Placental epithelial cell (primary cell): ENCODE results near the gene TRIAP1. TPM values are rescaled to one million over a fixed set of nuclear protein-coding genes. Genes with fewer than 3 reads are reported as not detected.

Experiments
- total RNA-seq: library from RNA; depleted of rRNA; stranded (reverse); fragments of >200 nt; gene quantifications from 2 replicates; pipeline ENCODE4 v1.2.3, GENCODE V29; 2012

The TRIAP1 gene
- total RNA-seq: 15.3 and 33.8 TPM in 2 replicates

GRCh38 chr12:120445911-120446843 lies at the start of gene TRIAP1, which contains the start of gene GATC:
TRIAP1 (minus strand) TSS chr12:120446384; CDS start chr12:120446372, 12 bp downstream.
GATC (plus strand) TSS chr12:120446444; CDS start chr12:120446481, 37 bp downstream.

GRCh38 chr12:120469450-120470149 lies 23.4 kb upstream of the TRIAP1 start, which contains the start of gene SRSF9:
SRSF9 (minus strand) TSS chr12:120469748; CDS start chr12:120469609, 139 bp downstream.

DNA sequence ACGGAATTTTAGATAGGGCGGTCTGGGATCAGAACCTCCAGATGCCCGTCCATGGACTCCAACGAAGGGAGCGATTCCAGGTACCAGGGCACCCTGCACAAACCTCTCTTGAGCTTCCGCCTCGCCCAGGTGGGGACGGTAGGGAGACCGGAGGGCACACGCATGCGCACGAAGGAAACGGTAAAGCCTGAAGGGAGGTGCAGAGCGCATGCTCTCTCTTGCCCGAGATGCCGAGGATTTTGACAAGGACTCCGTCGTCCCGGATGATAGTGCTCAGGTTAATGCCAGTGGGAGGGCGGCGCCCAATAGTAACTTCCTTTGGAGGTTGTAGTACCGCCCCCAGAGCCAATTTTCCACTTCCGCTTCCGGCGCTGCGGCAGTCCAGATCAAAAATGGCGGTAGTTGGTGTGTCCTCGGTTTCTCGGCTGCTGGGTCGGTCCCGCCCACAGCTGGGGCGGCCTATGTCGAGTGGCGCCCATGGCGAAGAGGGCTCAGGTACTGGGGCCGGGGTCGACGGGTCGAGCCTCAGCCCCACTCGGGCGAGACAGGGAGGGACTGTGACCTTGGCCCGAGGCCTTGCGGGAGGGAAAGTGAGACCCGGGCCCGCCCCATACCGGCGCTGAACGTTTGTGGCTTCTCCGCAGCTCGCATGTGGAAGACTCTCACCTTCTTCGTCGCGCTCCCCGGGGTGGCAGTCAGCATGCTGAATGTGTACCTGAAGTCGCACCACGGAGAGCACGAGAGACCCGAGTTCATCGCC lies 8.3 kb downstream of the TRIAP1 start, which contains the start of gene COX6A1:
TSS of gene COX6A1 (plus strand) at position 379 of the 760 bp plus-strand sequence. CDS start at position 393, 14 bp downstream.

Other genes starting within 250 kb of the TRIAP1 start
- gene RPLP0, start 245.3 kb downstream of the TRIAP1 start, total RNA-seq: 2,345 and 3,756 TPM in 2 replicates
- 172 and 251 TPM in 2 replicates for gene PXN, start 180.7 kb downstream of the TRIAP1 start, total RNA-seq
- gene RNU4-2, start 154.5 kb downstream of the TRIAP1 start, total RNA-seq: under 0.01 TPM in 2 replicates
- gene RNU4-1, start 153.1 kb downstream of the TRIAP1 start, total RNA-seq: under 0.01 TPM in 2 replicates
- gene SIRT4, start 144.1 kb downstream of the TRIAP1 start, total RNA-seq: 0.98 and 3.5 TPM in 2 replicates
- not detected in 2 replicates for gene PLA2G1B, start 118.6 kb downstream of the TRIAP1 start, total RNA-seq
- gene MSI1, start 77.2 kb downstream of the TRIAP1 start, total RNA-seq: 0.39 TPM in 1 of 2 replicates, not detected in the other
- 269 and 480 TPM in 2 replicates for gene COX6A1, start 8.3 kb downstream of the TRIAP1 start, total RNA-seq
- gene GATC, start 60 bp upstream of the TRIAP1 start, total RNA-seq: 13.3 and 19.7 TPM in 2 replicates
- gene SRSF9, start 23.4 kb upstream of the TRIAP1 start, total RNA-seq: 154 and 167 TPM in 2 replicates
- 179 and 288 TPM in 2 replicates for gene DYNLL1, start 49.7 kb upstream of the TRIAP1 start, total RNA-seq
- gene COQ5, start 82.8 kb upstream of the TRIAP1 start, total RNA-seq: 28.3 and 29.4 TPM in 2 replicates
- gene RNF10, start 88.0 kb upstream of the TRIAP1 start, total RNA-seq: 102 and 118 TPM in 2 replicates
- gene POP5, start 135.0 kb upstream of the TRIAP1 start, total RNA-seq: 31.0 and 38.7 TPM in 2 replicates
- gene CABP1, start 194.2 kb upstream of the TRIAP1 start, total RNA-seq: 0.33 TPM in 1 of 2 replicates, not detected in the other
- 65.6 and 112 TPM in 2 replicates for gene MLEC, start 240.8 kb upstream of the TRIAP1 start, total RNA-seq